Transverse colon (tissue), 4 donors: ENCODE measurements around the gene SVIL. TPM values are rescaled to one million over a fixed set of nuclear protein-coding genes. Genes with fewer than 3 reads are reported as not detected.

Source experiments
- DNase-seq: peaks from one replicate; pipeline ENCODE4 v3.0.0-alpha.2; 2019
- H3K27ac ChIP-seq, 4 donors: fragments of 200-600 bp; sonication (generic); 2 replicates each; pipeline ENCODE4 v1.5.1; 2016 to 2018; ENCODE audit warnings: inconsistent platforms in 4 of 4
- H3K27me3 ChIP-seq: fragments of 200-600 bp; sonication (generic); 2 replicates; pipeline ENCODE4 v1.5.1; 2017; ENCODE audit warnings: inconsistent platforms
- H3K36me3 ChIP-seq, 4 donors: fragments of 200-600 bp; sonication (generic); 2 replicates each; pipeline ENCODE4 v1.5.1; 2017 to 2019; ENCODE audit warnings: inconsistent platforms in 4 of 4
- H3K4me1 ChIP-seq, 4 donors: fragments of 200-600 bp; sonication (generic); 2 replicates each; pipeline ENCODE4 v1.5.1; 2017 to 2020; ENCODE audit warnings: inconsistent platforms in 4 of 4
- H3K4me3 ChIP-seq, 4 donors: fragments of 200-600 bp; sonication (generic); 1 replicate in 1 of 4; 2 replicates in 3 of 4; pipeline versions ENCODE4 v1.5.1 to v1.6.1; 2017 to 2019; ENCODE audit warnings: inconsistent platforms in 4 of 4
- H3K9me3 ChIP-seq, 2 donors: fragments of 200-600 bp; sonication (generic); 2 replicates each; pipeline ENCODE4 v1.5.1; 2017 to 2019; ENCODE audit warnings: inconsistent platforms in 2 of 2
- EP300 ChIP-seq: sonication (generic); formaldehyde crosslinking; IDR thresholded peaks from one replicate; pipeline ENCODE4 v1.6.1; 2017; ENCODE audit warnings: antibody characterized with exemption, low read depth
- POLR2A ChIP-seq: fragments of 450-650 bp; IDR thresholded peaks from one replicate; pipeline ENCODE4 v1.6.1; 2016; ENCODE audit warnings: antibody characterized with exemption, mild to moderate bottlenecking, moderate library complexity
- POLR2AphosphoS5 ChIP-seq, 3 donors: sonication (generic); formaldehyde crosslinking; IDR thresholded peaks; one replicate each; pipeline ENCODE4 v1.6.1; 2016; ENCODE audit warnings: antibody characterized with exemption in 3 of 3
- WGBS, 2 donors: methylation state at CpG; one replicate each; pipeline ENCODE4 v1.1.5; 2018; ENCODE audit warnings: low coverage in 1 of 2; 5-methylcytosine and 5-hydroxymethylcytosine counted together
- in situ Hi-C, 4 donors: fragments of 200-750 bp; cut with MboI; loops; one replicate each; pipeline versions ENCODE4 v1.15.0 to v1.15.1; 2017; ENCODE audit warnings: low sequenced_read_pairs in 3 of 4, low pct_ligation_motif_present in 1 of 4, low pct_unique_long_range_greater_than_20kb in 1 of 4
- intact Hi-C: fragments of 100-400 bp; cut with DNase I; formaldehyde crosslinking; loops from one replicate; pipeline ENCODE4 v1.15.1; 2023; ENCODE audit warnings: low total_unique reads
- total RNA-seq, 4 donors: library from RNA; depleted of rRNA; stranded (reverse); fragments of >200 nt; gene quantifications; one replicate each; pipeline ENCODE4 v1.1.0, GENCODE V29; 2016
- TF ChIP-seq, protein P1 (sequence below), 5 experiments: fragments of 200-600 bp in 3 of 5; fragments of 450-650 bp in 2 of 5; sonication (generic) in 3 of 5; IDR thresholded peaks; 1 replicate in 2 of 5; 2 replicates in 3 of 5; pipeline ENCODE4 v1.5.1; 2016 to 2017; ENCODE audit warnings: antibody characterized with exemption in 5 of 5, inconsistent platforms in 3 of 5, mild to moderate bottlenecking in 2 of 5, moderate library complexity in 1 of 5

Gene SVIL
- total RNA-seq, 4 donors from 2014 or later = 146 to 192 (median 156) TPM

GRCh38 chr10:29596356-29596755 is 38.4 kb downstream of the SVIL start:
- intact Hi-C loops = loop anchor here (10.0 kb wide), 1 partner anchor 128 kb away; no protein-coding TSS in a partner anchor
- H3K9me3 ChIP-seq = no peaks in the 10 kb centered on the region
- H3K4me3 ChIP-seq = no peak overlapping the region
- H3K27ac ChIP-seq = no peak overlapping the region
- 76% methylated on average over 1 of the region's 1 CpG; no CpG with 5 or more reads in 1 of the 2 donors for WGBS, 2 donors
- TF ChIP-seq POLR2A = no peak
- no peak for TF ChIP-seq EP300
- TF ChIP-seq POLR2AphosphoS5 (IDR thresholded peaks at IDR 0.05) = no peak
- in situ Hi-C loops = no loop called here
- H3K4me1 ChIP-seq = peaks cover 6 to 25% (median 13%) of the 10 kb centered on the region in 4 donors
- no peaks in the 10 kb centered on the region for H3K36me3 ChIP-seq
- no peak for DNase-seq
- no peaks in the 10 kb centered on the region for H3K27me3 ChIP-seq

DNA sequence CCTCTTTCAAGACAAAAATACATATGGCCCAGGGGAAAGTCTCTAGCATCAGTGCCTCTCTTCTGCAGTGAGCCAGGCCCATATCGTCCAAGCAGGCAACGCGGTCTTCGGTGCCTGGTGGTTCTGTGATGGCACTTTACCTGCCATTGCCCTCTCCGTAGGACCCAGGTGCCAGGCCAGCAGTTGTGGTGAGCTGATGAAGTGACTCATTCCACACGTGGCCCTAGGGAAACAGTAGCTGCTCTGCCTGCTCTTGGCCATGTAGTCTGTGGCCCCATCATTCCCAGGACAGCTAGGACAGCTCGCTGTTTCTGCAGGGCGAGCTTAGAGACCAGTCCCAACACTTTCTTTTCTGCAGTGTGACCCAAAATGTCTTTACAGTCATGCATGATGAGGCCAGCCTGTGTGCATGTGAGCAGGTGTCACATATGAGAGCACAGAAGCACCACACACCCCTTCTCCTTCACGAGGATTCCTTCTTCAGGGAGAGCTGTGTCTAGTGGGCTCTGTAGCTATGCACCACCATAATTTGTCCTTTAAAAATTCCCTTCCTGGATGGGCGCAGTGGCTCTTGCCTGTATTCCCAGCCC is 39.0 kb downstream of the SVIL start:
- Histone ChIP-seq H3K36me3 (no peaks in the 10 kb centered on the region), H3K27me3 (no peaks in the 10 kb centered on the region), H3K4me1 (peaks cover 6 to 32% (median 20%) of the 10 kb centered on the region in 4 donors), H3K4me3 (no peak overlapping the region), H3K27ac (peak overlapping the region in 1 of 4 donors; percentile 0), H3K9me3 (no peaks in the 10 kb centered on the region)
- in situ Hi-C loops (no loop called here), intact Hi-C loops (loop anchor here (10.0 kb wide), 1 partner anchor 129 kb away; no protein-coding TSS in a partner anchor)
- DNase-seq = no peak
- WGBS, 2 donors = 89% methylated on average over 10 of the region's 10 CpGs; no CpG with 5 or more reads in 1 of the 2 donors
- TF ChIP-seq, protein P1, sequence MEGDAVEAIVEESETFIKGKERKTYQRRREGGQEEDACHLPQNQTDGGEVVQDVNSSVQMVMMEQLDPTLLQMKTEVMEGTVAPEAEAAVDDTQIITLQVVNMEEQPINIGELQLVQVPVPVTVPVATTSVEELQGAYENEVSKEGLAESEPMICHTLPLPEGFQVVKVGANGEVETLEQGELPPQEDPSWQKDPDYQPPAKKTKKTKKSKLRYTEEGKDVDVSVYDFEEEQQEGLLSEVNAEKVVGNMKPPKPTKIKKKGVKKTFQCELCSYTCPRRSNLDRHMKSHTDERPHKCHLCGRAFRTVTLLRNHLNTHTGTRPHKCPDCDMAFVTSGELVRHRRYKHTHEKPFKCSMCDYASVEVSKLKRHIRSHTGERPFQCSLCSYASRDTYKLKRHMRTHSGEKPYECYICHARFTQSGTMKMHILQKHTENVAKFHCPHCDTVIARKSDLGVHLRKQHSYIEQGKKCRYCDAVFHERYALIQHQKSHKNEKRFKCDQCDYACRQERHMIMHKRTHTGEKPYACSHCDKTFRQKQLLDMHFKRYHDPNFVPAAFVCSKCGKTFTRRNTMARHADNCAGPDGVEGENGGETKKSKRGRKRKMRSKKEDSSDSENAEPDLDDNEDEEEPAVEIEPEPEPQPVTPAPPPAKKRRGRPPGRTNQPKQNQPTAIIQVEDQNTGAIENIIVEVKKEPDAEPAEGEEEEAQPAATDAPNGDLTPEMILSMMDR (IDR thresholded peaks at IDR 0.05) = no peak

DNA sequence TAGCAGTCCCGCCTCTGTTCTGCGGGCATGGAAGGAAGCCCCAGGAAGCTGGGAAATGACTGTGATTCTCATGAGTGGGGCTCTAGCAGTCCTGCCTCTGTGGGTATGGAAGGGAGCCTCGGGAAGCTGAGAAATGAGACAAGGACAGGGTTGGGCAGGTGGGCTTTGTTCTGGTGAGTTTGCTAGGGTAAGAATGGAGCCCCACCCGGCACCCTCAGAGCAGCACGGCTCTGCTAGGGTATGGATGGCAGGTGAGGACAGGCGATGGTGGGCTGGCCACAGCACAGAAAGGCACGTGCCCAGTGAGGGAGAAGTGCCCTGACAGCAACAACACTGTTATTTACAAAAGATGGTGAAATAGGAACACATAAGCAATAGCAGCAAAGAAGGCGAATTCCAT is 39.6 kb downstream of the SVIL start:
- no peaks in the 10 kb centered on the region for H3K36me3 ChIP-seq
- TF ChIP-seq POLR2A (no peak), EP300 (no peak), POLR2AphosphoS5 (IDR thresholded peaks at IDR 0.05) (no peak)
- TF ChIP-seq, protein P1 (IDR thresholded peaks at IDR 0.05) = no peak
- peak overlapping the region in 1 of 4 donors; percentile 0 for H3K27ac ChIP-seq
- no peaks in the 10 kb centered on the region for H3K9me3 ChIP-seq
- no peaks in the 10 kb centered on the region for H3K27me3 ChIP-seq
- H3K4me3 ChIP-seq = no peak overlapping the region
- in situ Hi-C loops = no loop called here
- no peak for DNase-seq
- intact Hi-C loops = loop anchor here (10.0 kb wide), 1 partner anchor 130 kb away; no protein-coding TSS in a partner anchor
- WGBS, 2 donors = 89 to 97% methylated on average over 5 to 8 of the region's 8 CpGs
- peaks cover 10 to 38% (median 25%) of the 10 kb centered on the region in 4 donors for H3K4me1 ChIP-seq

DNA sequence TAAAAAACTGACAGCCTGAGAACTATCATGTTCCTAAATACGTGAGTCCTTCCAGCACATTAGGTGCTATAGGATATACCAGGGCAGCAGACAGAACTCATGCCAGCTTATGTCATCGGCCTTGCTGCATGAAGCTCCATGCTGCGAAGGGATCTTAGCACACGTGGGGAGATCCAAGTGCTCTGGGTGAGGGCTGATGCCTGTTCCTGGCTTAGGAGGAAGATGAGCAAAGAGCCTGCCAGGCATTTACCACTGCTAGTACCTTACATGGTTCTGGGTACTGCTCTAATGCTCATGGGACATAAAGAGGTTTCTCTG is 43.2 kb downstream of the SVIL start:
- intact Hi-C loops = loop anchor here (10.0 kb wide), 1 partner anchor 133 kb away; no protein-coding TSS in a partner anchor
- no peak overlapping the region for H3K4me3 ChIP-seq
- H3K27me3 ChIP-seq = no peaks in the 10 kb centered on the region
- 8 to 59% methylated on average over 2 to 4 of the region's 4 CpGs for WGBS, 2 donors
- TF ChIP-seq POLR2A (no peak), POLR2AphosphoS5 (IDR thresholded peaks at IDR 0.05) (peak in 2 of 3 donors; percentile 2 to 44), EP300 (no peak)
- TF ChIP-seq, protein P1 (IDR thresholded peaks at IDR 0.05) = no peak
- DNase-seq = no peak
- H3K4me1 ChIP-seq = peaks cover 22 to 44% (median 32%) of the 10 kb centered on the region in 4 donors
- H3K9me3 ChIP-seq = no peaks in the 10 kb centered on the region
- peak overlapping the region; percentile 46 to 85 (median 77) for H3K27ac ChIP-seq
- no peaks in the 10 kb centered on the region for H3K36me3 ChIP-seq
- in situ Hi-C loops = no loop called here
